K562 (cell line): ENCODE data around the gene IDUA. TPM values are rescaled to one million over a fixed set of nuclear protein-coding genes. Genes with fewer than 3 reads are reported as not detected.

Source experiments
- ARID3A ChIP-seq: IDR thresholded peaks from 2 replicates; pipeline ENCODE4 v1.6.1; 2012; ENCODE audit warnings: low read depth, low read length, improper control_type of control experiment, borderline replicate concordance
- FOXP4 ChIP-seq: sonication (generic); formaldehyde crosslinking; IDR thresholded peaks from 2 replicates; pipeline ENCODE4 v1.8.0; 2022; ENCODE audit warnings: mild to moderate bottlenecking, missing genetic modification reagents, borderline replicate concordance
- GTF3C2 ChIP-seq: IDR thresholded peaks from 3 replicates; pipeline ENCODE4 v1.6.1; 2011; ENCODE audit warnings: borderline replicate concordance, mild to moderate bottlenecking, moderate library complexity; ENCODE audit not compliant: insufficient read length; ENCODE audit errors: extremely low read depth
- JUN ChIP-seq, 2 experiments: sonication (generic) in 1 of 2; formaldehyde crosslinking in 1 of 2; IDR thresholded peaks; 2 replicates each; pipeline versions ENCODE4 v1.6.1 to v1.8.0; 2012 to 2022; ENCODE audit warnings: borderline replicate concordance in 2 of 2, mild to moderate bottlenecking in 2 of 2, improper control_type of control experiment in 1 of 2, low read depth in 1 of 2, low read length in 1 of 2, missing genetic modification reagents in 1 of 2
- NBN ChIP-seq: fragments of 450-650 bp; IDR thresholded peaks from 2 replicates; pipeline ENCODE4 v1.6.1; 2016; ENCODE audit warnings: low read depth, mild to moderate bottlenecking
- OTX1 ChIP-seq: fragments of 450-650 bp; formaldehyde crosslinking; IDR thresholded peaks from 2 replicates; pipeline ENCODE4 v1.4.0; 2022; ENCODE audit warnings: mild to moderate bottlenecking
- TAF1 ChIP-seq: IDR thresholded peaks from 2 replicates; pipeline ENCODE4 v1.6.1; 2011; ENCODE audit warnings: mild to moderate bottlenecking, low read length, moderate library complexity; ENCODE audit not compliant: insufficient read depth, control insufficient read depth, severe bottlenecking; ENCODE audit errors: extremely low read depth
- ZNF316 ChIP-seq: fragments of 450-650 bp; IDR thresholded peaks from 2 replicates; pipeline ENCODE4 v1.6.1; 2016
- ZNF699 ChIP-seq: fragments of 250-450 bp; sonication (Bioruptor Pico); IDR thresholded peaks from 2 replicates; pipeline ENCODE4 v1.8.0; 2021; ENCODE audit warnings: mild to moderate bottlenecking, moderate library complexity; ENCODE audit not compliant: insufficient replicate concordance
- ZNF740 ChIP-seq, 3 experiments: fragments of 200-800 bp in 1 of 3; sonication (Bioruptor generic) in 1 of 3; sonication (generic) in 1 of 3; formaldehyde crosslinking in 1 of 3; IDR thresholded peaks; 2 replicates each; pipeline versions ENCODE4 v1.6.1 to v1.8.0; 2016 to 2022; ENCODE audit warnings: mild to moderate bottlenecking in 2 of 3, missing compliant biosample characterization in 2 of 3, missing genetic modification characterization in 2 of 3, missing genetic modification reagents in 1 of 3
- ZNF77 ChIP-seq: fragments of 250-450 bp; sonication (Bioruptor Pico); IDR thresholded peaks from 2 replicates; pipeline ENCODE4 v1.5.0; 2020
- polyA plus RNA-seq, 8 experiments: library from polyadenylated mRNA; depleted of rRNA in 4 of 8; stranded (reverse) in 5 of 8; unstranded in 3 of 8; fragments of >200 nt; fragmentation: Nextera tagmentation in 2 of 8; fragmentation: Illumina TruSeq in 1 of 8; extraction: Ambion mirVana in 2 of 8; extraction: Trizol in 1 of 8; gene quantifications; 2 replicates each; pipeline versions ENCODE4 v1.2.1 to v1.2.3, GENCODE V29; 2011 to 2014; ENCODE audit warnings: inconsistent platforms in 1 of 8, missing spikeins in 1 of 8
- total RNA-seq, 7 experiments: library from RNA; depleted of rRNA in 6 of 7; stranded (reverse); fragments of >200 nt in 6 of 7; fragmentation: Illumina TruSeq in 2 of 7; extraction: Trizol in 2 of 7; gene quantifications; 2 replicates each; pipeline versions ENCODE4 v1.2.1 to v1.2.3, GENCODE V29; 2011 to 2021; ENCODE audit warnings: low replicate concordance in 1 of 7
- TF ChIP-seq, protein P1 (sequence below), 2 experiments: fragments of 450-650 bp; IDR thresholded peaks; 2 replicates each; pipeline ENCODE4 v1.6.1; 2016
- TF ChIP-seq, protein P2 (sequence below): sonication (generic); formaldehyde crosslinking; IDR thresholded peaks from 2 replicates; pipeline ENCODE4 v1.8.0; 2022; ENCODE audit warnings: missing genetic modification reagents, mild to moderate bottlenecking, moderate library complexity, borderline replicate concordance

Gene IDUA
- total and polyA plus RNA-seq, 9 of the 15 experiments (the other 6 are each of a cell fraction or from before 2014, with no cell fraction given) = 0.04 to 16.1 (median 1.2) TPM

DNA sequence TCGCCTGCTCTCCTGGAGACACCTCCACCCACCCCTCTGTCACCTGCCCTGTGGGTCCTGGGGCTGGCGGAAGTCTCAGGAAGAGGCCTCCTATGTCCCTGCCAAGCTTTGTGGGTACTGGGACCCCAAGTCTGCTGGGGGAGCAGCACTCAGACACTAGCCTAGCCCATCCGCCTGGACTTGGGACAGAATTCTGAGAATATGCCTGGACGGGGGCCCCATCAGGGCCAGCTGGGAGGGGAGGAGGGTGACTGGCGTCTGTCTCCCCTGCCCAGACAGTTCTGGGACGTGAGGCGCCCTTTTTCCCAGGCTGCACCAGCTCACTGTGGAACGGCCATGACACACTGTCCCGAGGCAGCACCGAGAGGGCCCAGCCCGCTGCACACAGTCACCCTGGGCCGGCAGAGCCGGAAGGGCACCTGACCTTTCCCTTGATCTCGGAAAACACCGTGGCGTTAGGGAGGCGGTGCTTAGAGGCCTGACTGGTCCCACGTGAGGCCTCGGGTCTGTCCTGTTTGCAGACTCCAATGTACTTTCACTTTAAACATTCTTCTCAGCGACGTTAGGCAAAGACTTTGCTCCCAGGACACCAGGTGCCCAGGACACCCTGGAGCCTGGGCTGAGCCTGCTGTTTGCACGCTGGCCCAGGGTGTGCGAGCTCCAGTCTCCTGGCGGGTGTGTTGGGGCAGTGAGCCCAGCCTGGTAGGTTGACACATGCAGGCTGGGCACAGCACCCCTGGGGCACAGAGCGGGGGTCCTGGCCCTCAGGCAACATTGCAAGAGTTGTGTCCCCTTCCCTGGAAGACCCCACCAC lies 5.7 kb downstream of the IDUA start (continued):
- TF ChIP-seq ARID3A = no peak
- no peak for TF ChIP-seq OTX1
- no peak for TF ChIP-seq ZNF699 (CRISPR knock-in tag)
- TF ChIP-seq, protein P1, sequence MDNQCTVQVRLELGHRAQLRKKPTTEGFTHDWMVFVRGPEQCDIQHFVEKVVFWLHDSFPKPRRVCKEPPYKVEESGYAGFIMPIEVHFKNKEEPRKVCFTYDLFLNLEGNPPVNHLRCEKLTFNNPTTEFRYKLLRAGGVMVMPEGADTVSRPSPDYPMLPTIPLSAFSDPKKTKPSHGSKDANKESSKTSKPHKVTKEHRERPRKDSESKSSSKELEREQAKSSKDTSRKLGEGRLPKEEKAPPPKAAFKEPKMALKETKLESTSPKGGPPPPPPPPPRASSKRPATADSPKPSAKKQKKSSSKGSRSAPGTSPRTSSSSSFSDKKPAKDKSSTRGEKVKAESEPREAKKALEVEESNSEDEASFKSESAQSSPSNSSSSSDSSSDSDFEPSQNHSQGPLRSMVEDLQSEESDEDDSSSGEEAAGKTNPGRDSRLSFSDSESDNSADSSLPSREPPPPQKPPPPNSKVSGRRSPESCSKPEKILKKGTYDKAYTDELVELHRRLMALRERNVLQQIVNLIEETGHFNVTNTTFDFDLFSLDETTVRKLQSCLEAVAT (IDR thresholded peaks at IDR 0.05) = peak in 1 of 2 experiments; percentile 48; a peak in 1 of 4 replicates
- TF ChIP-seq JUN (IDR thresholded peaks at IDR 0.05; ENCODE audit: borderline replicate concordance, low read depth, low read length) = peak; percentile 64; the same call in 1 of the 2 replicates
- no peak for TF ChIP-seq JUN (CRISPR knock-in tag; IDR thresholded peaks at IDR 0.05; ENCODE audit: borderline replicate concordance)
- no peak for TF ChIP-seq ZNF316
- TF ChIP-seq FOXP4 (CRISPR knock-in tag) = no peak; the same call in 1 of the 2 replicates
- TF ChIP-seq TAF1 = peak; percentile 59
- TF ChIP-seq NBN = no peak; the same call in 1 of the 2 replicates
- TF ChIP-seq ZNF77 (CRISPR knock-in tag) = no peak
- no peak for TF ChIP-seq ZNF740 (CRISPR knock-in tag; IDR thresholded peaks at IDR 0.05)
- TF ChIP-seq ZNF740 (tag; IDR thresholded peaks at IDR 0.05) = no peak
- TF ChIP-seq, protein P2, sequence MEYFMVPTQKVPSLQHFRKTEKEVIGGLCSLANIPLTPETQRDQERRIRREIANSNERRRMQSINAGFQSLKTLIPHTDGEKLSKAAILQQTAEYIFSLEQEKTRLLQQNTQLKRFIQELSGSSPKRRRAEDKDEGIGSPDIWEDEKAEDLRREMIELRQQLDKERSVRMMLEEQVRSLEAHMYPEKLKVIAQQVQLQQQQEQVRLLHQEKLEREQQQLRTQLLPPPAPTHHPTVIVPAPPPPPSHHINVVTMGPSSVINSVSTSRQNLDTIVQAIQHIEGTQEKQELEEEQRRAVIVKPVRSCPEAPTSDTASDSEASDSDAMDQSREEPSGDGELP (CRISPR knock-in tag) = peak; percentile 54; the same call in 1 of the 2 replicates
- TF ChIP-seq GTF3C2 = no peak
